BE2C (cell line): ENCODE measurements around the gene ENAH.
"Not testable (repeated sequence)": the region's sequence is repeated elsewhere in the genome, so short reads cannot be mapped to it uniquely, and the experiment has no call there.

Experiments
- DNase-seq: peaks from one replicate; pipeline ENCODE4 v3.0.0-alpha.2; 2020
- H3K27me3 ChIP-seq: fragments of 250-450 bp; sonication (Bioruptor Pico); 2 replicates; pipeline ENCODE4 v1.5.1; 2020; ENCODE audit warnings: mild to moderate bottlenecking
- H3K36me3 ChIP-seq: fragments of 250-450 bp; sonication (Bioruptor Pico); 2 replicates; pipeline ENCODE4 v1.5.1; 2020; ENCODE audit warnings: mild to moderate bottlenecking
- H3K4me1 ChIP-seq: fragments of 250-450 bp; sonication (Bioruptor Pico); 2 replicates; pipeline ENCODE4 v1.5.1; 2020
- H3K4me3 ChIP-seq: 2 replicates; pipeline ENCODE4 v1.5.1; 2011; ENCODE audit warnings: low read depth, low read length
- H3K9me3 ChIP-seq: fragments of 250-450 bp; sonication (Bioruptor Pico); 2 replicates; pipeline ENCODE4 v1.5.1; 2020
- TF ChIP-seq, protein P1 (sequence below): IDR thresholded peaks from 2 replicates; pipeline ENCODE4 v1.5.1; 2012; ENCODE audit warnings: mild to moderate bottlenecking, low read depth, low read length

Gene ENAH

GRCh38 chr1:225519166-225519863, 133.6 kb downstream of the ENAH start:
- H3K4me1 ChIP-seq, result no peaks in the 10 kb centered on the region
- H3K9me3 ChIP-seq, result no peaks in the 10 kb centered on the region
- no peaks in the 10 kb centered on the region for H3K27me3 ChIP-seq
- TF ChIP-seq, protein P1, sequence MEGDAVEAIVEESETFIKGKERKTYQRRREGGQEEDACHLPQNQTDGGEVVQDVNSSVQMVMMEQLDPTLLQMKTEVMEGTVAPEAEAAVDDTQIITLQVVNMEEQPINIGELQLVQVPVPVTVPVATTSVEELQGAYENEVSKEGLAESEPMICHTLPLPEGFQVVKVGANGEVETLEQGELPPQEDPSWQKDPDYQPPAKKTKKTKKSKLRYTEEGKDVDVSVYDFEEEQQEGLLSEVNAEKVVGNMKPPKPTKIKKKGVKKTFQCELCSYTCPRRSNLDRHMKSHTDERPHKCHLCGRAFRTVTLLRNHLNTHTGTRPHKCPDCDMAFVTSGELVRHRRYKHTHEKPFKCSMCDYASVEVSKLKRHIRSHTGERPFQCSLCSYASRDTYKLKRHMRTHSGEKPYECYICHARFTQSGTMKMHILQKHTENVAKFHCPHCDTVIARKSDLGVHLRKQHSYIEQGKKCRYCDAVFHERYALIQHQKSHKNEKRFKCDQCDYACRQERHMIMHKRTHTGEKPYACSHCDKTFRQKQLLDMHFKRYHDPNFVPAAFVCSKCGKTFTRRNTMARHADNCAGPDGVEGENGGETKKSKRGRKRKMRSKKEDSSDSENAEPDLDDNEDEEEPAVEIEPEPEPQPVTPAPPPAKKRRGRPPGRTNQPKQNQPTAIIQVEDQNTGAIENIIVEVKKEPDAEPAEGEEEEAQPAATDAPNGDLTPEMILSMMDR, result no peak
- H3K36me3 ChIP-seq, result peaks cover 17% of the 10 kb centered on the region
- no peak for DNase-seq
- H3K4me3 ChIP-seq, result no peak overlapping the region

GRCh38 chr1:225517697-225518096, 135.2 kb downstream of the ENAH start:
- Histone ChIP-seq H3K4me1 (no peaks in the 10 kb centered on the region), H3K36me3 (peaks cover 25% of the 10 kb centered on the region)
- DNase-seq, result no peak

DNA sequence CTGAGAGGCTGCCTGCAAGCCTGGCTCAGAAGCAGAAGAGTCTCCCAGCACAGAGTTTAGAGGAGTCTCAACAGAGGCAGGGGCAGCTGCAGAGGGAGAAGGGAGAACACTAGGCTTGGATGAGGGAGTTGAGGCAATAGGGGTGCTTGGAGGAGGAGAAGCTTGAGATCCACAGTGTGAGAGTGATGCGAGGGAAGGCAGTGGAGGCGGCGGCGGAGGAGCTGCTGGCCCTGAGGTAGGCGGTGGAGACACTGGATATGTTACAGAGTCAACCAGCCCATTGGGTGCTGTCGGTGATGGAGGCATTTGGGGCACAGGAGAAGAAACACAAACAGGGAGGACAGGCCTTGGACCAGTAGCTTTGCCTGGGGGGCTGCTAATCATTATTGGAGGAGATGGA, 135.7 kb downstream of the ENAH start:
- peaks cover 29% of the 10 kb centered on the region for H3K36me3 ChIP-seq
- no peaks in the 10 kb centered on the region for H3K4me1 ChIP-seq
- H3K4me3 ChIP-seq, result no peak overlapping the region
- H3K9me3 ChIP-seq, result no peaks in the 10 kb centered on the region
- TF ChIP-seq, protein P1, result no peak
- H3K27me3 ChIP-seq, result no peaks in the 10 kb centered on the region
- DNase-seq, result no peak

More at GRCh38 chr1:225517697-225518096, 135.2 kb downstream of the ENAH start:
- TF ChIP-seq, protein P1, result peak; percentile 28
- H3K27me3 ChIP-seq, result no peaks in the 10 kb centered on the region
- H3K4me3 ChIP-seq, result no peak overlapping the region
- no peaks in the 10 kb centered on the region for H3K9me3 ChIP-seq

DNA sequence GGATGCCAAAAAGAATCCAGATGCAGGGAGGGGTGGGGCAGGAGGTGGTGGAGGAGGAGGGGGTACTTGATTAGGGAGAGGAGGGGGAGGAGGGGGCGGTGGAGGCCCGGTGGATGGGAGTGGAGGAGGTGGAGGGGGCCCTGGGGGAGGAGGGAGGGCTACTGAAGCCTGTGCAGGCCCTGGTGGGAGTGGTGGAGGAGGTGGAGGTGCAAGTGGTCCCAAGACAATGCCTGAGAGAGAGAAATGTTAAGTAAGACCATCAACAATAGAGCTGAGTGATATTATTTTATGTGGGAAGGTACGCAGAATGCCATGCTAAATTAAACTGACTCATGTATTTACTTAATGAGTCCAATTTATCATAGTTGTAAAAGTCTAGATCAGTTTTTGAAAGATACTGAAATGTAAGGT, 138.2 kb downstream of the ENAH start:
- H3K36me3 ChIP-seq, result peaks cover 41% of the 10 kb centered on the region
- TF ChIP-seq, protein P1, result no peak

GRCh38 chr1:225513576-225513975, 139.3 kb downstream of the ENAH start:
- H3K4me1 ChIP-seq, H3K9me3 ChIP-seq, H3K4me3 ChIP-seq, DNase-seq, H3K27me3 ChIP-seq: not testable (repeated sequence)
- peaks cover 46% of the 10 kb centered on the region for H3K36me3 ChIP-seq

More for the DNA sequence above, 138.2 kb downstream of the ENAH start:
- Histone ChIP-seq H3K4me1 (no peaks in the 10 kb centered on the region), H3K9me3 (no peaks in the 10 kb centered on the region), H3K27me3 (no peaks in the 10 kb centered on the region), H3K4me3 (no peak overlapping the region)
- no peak for DNase-seq

DNA sequence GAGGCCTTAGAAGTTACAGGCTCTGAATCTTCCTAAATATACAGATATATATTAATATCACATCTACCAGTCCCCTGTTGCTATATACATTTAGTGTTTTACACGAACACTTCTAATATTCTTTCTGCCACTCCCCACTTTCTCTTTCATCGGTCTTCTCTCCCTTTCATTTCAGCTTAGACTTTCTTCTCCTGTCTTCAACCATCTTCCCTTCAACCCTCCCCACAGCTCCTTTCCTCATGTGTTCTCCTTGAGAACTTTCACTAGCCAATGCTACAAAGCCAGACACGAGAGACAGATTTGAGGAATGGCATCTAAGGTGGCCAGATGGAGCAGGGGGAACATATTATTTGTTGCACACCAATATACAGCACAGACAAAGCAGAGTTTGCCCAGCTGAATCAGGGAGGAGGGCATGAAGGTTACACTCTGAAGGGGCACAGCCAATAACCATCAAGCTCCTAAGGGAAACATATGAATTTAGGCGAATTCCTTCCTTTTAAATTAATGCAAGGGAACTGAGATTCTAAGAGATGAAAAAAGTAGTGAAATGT, 141.0 kb downstream of the ENAH start:
- TF ChIP-seq, protein P1, result no peak
- Histone ChIP-seq H3K4me3 (no peak overlapping the region), H3K36me3 (peaks cover 42% of the 10 kb centered on the region)

GRCh38 chr1:225510740-225511139, 142.2 kb downstream of the ENAH start:
- H3K27me3 ChIP-seq, H3K4me3 ChIP-seq, H3K4me1 ChIP-seq, DNase-seq, H3K9me3 ChIP-seq: not testable (repeated sequence)
- peaks cover 47% of the 10 kb centered on the region for H3K36me3 ChIP-seq

More for the DNA sequence above, 141.0 kb downstream of the ENAH start:
- Histone ChIP-seq H3K9me3 (no peaks in the 10 kb centered on the region), H3K4me1 (peaks cover 3% of the 10 kb centered on the region; the same call in 1 of the 2 replicates), H3K27me3 (no peaks in the 10 kb centered on the region)
- DNase-seq, result no peak
